Renal pelvis (tissue), 12 donors: Measurements from ENCODE around the gene MTMR2. TPM values are rescaled to one million over a fixed set of nuclear protein-coding genes. Genes with fewer than 3 reads are reported as not detected.

Experiments
- DNase-seq: peaks from one replicate; pipeline ENCODE4 v3.0.0-alpha.2; 2013
- long read RNA-seq, 16 experiments: transcript quantifications; one replicate each; lab custom pipeline, GENCODE V29; 2026
- polyA plus RNA-seq, 3 donors: library from polyadenylated mRNA; unstranded; fragments of 120-200 nt; gene quantifications; one replicate each; pipeline ENCODE4 v1.2.1, GENCODE V29; 2013; ENCODE audit not compliant: insufficient read length in 3 of 3

Gene MTMR2
- 10 to 100 TPM; 51.1 to 58.7 (median 51.2) TPM for polyA plus RNA-seq
- long read RNA-seq, donor 1, full-length matches to known transcripts, result 8 of 8 reads
- long read RNA-seq, donor 1, partial matches to known transcripts, result 0 of 8 reads
- long read RNA-seq, donor 1, other reads (novel, unspliced or antisense), result 0 of 8 reads
- long read RNA-seq, donor 2, full-length matches to known transcripts, result 9 of 14 reads
- long read RNA-seq, donor 2, partial matches to known transcripts, result 5 of 14 reads
- long read RNA-seq, donor 2, other reads (novel, unspliced or antisense), result 0 of 14 reads
- long read RNA-seq, donor 3, full-length matches to known transcripts, result 9 of 9 reads
- long read RNA-seq, donor 3, partial matches to known transcripts, result 0 of 9 reads
- long read RNA-seq, donor 3, other reads (novel, unspliced or antisense), result 0 of 9 reads
- long read RNA-seq, donor 4, full-length matches to known transcripts, result 8 of 8 reads
- long read RNA-seq, donor 4, partial matches to known transcripts, result 0 of 8 reads
- long read RNA-seq, donor 4, other reads (novel, unspliced or antisense), result 0 of 8 reads
- long read RNA-seq, donor 5, full-length matches to known transcripts, result 5 of 5 reads
- long read RNA-seq, donor 5, partial matches to known transcripts, result 0 of 5 reads
- long read RNA-seq, donor 5, other reads (novel, unspliced or antisense), result 0 of 5 reads
- long read RNA-seq, donor 6, full-length matches to known transcripts, result 5 of 5 reads
- long read RNA-seq, donor 6, partial matches to known transcripts, result 0 of 5 reads
- long read RNA-seq, donor 6, other reads (novel, unspliced or antisense), result 0 of 5 reads
- long read RNA-seq, donor 7, full-length matches to known transcripts, result 12 of 12 reads
- long read RNA-seq, donor 7, partial matches to known transcripts, result 0 of 12 reads
- long read RNA-seq, donor 7, other reads (novel, unspliced or antisense), result 0 of 12 reads
- long read RNA-seq, donor 8, full-length matches to known transcripts, result 5 of 5 reads
- long read RNA-seq, donor 8, partial matches to known transcripts, result 0 of 5 reads
- long read RNA-seq, donor 8, other reads (novel, unspliced or antisense), result 0 of 5 reads
- long read RNA-seq, donor 9, full-length matches to known transcripts, result 7 of 7 reads
- long read RNA-seq, donor 9, partial matches to known transcripts, result 0 of 7 reads
- long read RNA-seq, donor 9, other reads (novel, unspliced or antisense), result 0 of 7 reads
- long read RNA-seq, donor 10, full-length matches to known transcripts, result 5 of 5 reads
- long read RNA-seq, donor 10, partial matches to known transcripts, result 0 of 5 reads
- long read RNA-seq, donor 10, other reads (novel, unspliced or antisense), result 0 of 5 reads
- long read RNA-seq, donor 11, full-length matches to known transcripts, result 11 of 11 reads
- long read RNA-seq, donor 11, partial matches to known transcripts, result 0 of 11 reads
- long read RNA-seq, donor 11, other reads (novel, unspliced or antisense), result 0 of 11 reads
- long read RNA-seq, donor 12, full-length matches to known transcripts, result 4 of 4 reads
- long read RNA-seq, donor 12, partial matches to known transcripts, result 0 of 4 reads
- long read RNA-seq, donor 12, other reads (novel, unspliced or antisense), result 0 of 4 reads
- long read RNA-seq, donor 13, full-length matches to known transcripts, result 2 of 2 reads
- long read RNA-seq, donor 13, partial matches to known transcripts, result 0 of 2 reads
- long read RNA-seq, donor 13, other reads (novel, unspliced or antisense), result 0 of 2 reads
- long read RNA-seq, donor 14, result 0 reads
- long read RNA-seq, donor 15, full-length matches to known transcripts, result 7 of 7 reads
- long read RNA-seq, donor 15, partial matches to known transcripts, result 0 of 7 reads
- long read RNA-seq, donor 15, other reads (novel, unspliced or antisense), result 0 of 7 reads
- long read RNA-seq, donor 16, full-length matches to known transcripts, result 10 of 10 reads
- long read RNA-seq, donor 16, partial matches to known transcripts, result 0 of 10 reads
- long read RNA-seq, donor 16, other reads (novel, unspliced or antisense), result 0 of 10 reads

DNA sequence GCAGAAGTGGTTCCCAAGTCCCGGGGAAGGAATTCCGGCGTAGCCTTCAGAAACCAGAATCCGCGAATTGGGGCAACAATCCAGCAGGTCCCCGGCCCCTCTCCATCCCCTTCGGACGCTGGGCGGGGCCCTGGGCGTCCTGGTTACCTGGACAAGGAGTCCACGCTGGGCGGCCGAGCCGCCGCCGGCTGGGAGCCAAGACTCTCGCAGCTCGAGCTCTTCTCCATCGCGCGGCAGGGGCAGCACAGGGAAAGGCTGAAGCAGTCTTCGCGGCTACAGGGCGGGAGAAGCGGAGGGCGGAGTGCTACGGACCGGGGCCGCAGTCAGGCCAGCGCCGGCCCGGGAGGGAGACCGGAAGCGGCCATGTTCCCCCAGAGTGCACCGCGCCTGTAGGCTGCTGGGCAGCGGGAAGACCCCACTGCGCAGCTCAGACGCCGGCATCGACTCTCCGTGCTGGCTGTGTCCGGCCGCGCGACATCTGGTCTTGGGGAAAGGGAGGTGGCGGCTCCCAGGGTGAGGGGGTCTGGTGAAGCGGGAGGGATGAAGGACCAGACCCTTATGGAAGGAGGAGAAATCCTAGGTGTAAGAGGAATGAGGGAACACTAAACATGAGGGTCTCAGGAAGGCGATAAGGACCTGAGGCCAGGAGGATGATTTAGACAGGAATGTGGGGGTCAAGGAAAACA is at the start of gene MTMR2:
TSS of gene MTMR2 (minus strand) at position 380 of the 686 bp plus-strand sequence. CDS start at position 227, 153 bp downstream.
- peak; percentile 83 for DNase-seq

DNA sequence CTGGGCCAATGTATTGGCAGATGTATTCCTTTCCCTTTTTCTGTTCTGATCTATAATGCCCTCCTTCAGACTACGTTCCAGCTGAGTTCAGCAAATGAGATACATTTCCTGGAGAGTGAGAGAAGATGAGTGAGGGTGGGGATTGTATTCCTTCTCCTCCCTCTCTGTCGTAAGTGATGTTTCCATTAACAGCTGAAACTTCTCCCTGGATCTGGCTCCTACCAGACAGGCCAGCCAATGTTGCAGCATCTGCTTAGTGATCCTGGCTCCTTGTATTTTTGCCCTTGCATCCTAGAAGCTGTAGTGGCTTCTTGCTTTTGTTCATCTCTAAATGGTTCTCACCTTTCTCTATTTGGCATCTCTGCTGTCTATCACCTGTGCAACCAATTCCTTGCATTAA is 48.2 kb upstream of the MTMR2 start:
- DNase-seq, result no peak

DNA sequence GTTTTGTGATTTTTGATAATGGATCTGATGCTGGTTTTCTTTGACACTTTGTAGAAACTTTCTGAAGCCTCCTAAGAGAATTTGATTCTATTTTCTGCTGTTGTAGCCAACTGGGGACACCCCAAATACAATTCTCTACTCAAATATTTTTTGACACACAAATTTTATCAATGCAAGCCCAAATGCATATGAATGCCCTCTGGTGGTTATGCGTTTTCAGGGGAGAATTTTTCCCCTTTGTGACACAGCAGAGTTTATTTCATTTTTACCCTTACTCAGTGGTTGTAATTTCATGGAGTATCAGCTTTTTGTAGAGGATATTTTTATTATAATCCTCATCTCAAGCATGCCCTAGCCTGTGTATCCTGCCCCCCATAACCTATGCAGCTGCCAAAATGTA is 44.7 kb upstream of the MTMR2 start:
- no peak for DNase-seq

DNA sequence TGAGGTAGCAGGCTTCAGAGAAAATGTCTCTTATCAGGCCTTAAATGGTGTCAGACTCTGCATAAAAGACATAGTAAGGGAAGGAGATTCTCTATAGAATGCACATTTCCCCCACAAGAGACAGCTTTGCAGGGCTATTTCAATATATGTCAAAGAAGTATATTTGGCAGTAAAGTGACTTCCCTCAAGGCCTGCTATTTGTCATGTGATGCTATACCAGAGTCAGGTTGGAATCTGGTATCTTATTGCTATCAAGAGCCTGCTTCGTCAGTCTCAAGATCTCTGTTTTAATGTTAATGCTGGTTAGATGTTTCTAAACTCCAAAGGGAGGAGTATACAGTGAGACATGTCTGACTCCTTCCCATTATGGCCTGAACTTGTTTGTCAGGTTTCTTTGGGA is 40.4 kb upstream of the MTMR2 start:
- no peak for DNase-seq

DNA sequence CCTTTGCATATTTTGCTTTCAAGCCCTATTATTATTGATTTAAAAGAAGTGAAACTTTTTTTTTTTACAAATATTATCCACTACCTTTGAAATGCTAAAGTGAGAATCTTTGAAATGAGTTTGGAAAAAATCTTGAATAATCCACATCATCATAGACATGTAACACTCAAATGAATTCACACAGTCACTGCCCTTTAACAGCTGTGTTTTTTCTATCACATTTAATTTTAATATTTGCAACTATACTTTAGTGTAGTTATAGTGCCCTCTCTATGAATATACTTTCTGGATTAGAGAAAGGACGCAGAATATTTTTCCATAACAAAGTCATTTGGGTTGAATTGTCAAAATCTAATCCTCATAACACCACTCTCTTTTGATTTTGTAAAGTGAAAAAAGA is 37.9 kb upstream of the MTMR2 start:
- no peak for DNase-seq

DNA sequence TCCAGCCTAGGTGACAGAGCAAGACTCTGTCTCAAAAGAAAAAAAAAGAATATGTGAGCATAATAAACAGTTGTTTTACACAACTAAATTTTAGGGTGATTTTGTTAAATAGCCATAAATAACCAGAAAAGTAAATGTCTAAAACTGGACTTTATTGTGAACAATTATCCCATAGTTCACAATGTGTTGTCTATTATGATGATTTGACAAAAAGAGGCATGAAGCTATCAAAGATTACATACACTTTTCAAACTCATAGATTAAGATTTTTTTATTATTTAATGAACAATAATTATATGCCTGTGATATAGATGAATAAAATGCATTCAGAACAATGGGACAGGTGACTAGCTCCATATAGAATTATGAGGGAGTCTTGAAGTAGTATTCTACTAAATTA is 27.0 kb upstream of the MTMR2 start:
- no peak for DNase-seq

DNA sequence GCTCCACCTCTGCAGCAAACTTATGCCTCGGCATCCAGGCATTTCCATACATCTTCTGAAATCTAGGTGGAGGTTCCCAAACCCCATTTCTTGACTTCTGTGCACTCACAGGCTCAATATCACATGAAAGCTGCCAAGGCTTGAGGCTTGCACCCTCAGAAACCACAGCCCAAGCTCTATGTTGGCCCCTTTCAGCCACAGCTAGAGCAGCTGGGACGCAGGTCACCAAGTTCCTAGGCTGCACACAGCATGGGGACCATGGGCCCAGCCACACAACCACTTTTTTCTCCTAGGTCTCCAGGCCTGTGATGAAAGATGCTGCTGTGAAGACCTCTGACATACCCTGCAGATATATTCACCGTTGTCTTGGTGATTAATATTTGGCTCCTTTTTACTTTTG is 24.7 kb upstream of the MTMR2 start:
- no peak for DNase-seq

DNA sequence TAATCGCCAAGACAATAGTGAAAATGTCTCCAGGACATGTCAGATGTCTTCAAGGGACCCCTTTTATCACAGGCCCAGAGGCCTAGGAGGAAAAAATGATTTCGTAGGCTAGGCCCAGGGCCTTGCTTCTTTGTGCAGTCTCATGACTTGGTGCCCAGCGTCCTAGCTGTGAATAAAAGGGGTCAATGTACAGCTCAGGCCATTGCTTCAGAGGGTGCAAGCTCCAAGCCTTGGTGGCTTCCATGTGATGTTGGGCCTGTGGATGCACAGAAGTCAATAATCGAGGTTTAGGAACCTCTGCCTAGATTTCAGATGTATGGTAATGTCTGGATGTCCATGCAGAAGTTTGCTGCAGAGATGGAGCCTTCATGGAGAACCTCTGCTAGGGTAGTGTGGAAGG is 20.7 kb upstream of the MTMR2 start:
- DNase-seq, result no peak

DNA sequence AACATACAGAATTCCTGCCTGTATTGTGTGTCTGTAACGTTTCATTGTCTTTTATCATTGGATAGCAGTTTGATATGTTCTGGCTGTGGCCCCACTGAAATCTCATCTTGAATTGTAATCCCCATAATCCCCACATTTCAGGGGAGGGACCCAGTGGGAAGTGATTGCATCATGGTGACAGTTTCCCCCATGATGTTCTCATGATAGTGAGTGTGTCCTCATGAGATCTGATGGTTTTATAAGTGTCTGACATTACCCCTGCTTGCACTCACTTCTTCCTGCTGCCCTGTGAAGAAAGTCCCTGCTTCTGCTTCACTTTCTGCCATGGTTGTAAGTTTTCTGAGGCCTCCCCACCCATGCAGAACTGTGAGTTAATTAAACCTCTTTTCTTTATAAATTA is 19.6 kb upstream of the MTMR2 start:
- DNase-seq, result no peak

DNA sequence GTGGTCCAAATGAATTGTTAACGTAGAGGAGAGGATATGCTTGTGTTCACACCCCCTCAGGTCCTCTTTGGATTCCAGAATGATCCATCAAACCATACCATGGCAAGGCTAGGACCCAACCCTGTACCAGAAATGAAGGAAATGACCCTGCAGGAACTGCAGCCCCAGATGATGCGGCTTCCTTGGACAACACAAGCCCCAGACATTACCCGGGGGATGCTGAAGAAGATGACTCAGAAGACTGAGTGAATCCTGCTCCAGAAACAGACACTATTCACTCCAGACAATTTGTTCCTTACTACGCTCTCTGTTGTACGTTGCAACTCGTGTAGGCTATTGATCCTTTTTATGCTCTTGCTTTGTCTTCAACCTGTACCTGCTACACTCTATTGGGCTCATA is 15.2 kb upstream of the MTMR2 start:
- DNase-seq, result no peak

DNA sequence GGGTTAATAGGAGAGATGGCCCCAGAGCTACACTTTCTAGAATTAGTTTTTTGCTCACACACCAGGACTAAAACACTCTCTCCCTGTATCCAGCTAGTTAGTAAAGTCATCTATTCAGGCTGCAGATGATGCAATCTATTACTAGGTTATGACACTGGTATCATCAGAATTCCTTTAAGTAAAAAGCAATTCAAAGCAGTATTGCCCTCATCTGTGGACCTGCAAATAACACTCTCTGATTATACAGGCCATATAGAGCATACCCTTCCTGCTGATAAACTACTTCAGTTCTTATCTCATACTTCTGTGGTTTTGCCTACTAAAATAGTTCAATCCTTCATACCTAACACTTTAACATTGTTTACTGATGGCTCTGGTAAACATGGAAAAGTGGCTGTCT is 13.5 kb upstream of the MTMR2 start:
- DNase-seq, result no peak

DNA sequence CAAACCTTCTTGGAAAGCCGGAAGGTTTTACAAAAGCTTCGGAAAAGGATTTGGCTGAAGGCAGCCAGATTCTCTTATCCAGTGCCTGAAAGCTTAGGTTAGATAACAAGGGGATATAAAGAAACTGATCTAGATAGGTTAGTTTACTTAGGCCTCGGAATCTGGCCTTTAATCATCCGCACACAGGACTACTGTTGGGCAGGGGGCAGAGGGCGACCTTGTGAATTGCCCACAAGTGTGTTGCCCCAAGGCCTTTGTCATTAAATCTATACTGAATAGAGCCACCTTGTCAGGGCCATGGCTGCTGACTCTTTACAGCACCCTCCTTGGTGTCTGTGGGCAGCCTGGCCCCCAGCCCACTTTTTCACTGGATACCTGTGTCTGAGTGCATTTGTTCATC is 9.7 kb upstream of the MTMR2 start:
- no peak for DNase-seq

DNA sequence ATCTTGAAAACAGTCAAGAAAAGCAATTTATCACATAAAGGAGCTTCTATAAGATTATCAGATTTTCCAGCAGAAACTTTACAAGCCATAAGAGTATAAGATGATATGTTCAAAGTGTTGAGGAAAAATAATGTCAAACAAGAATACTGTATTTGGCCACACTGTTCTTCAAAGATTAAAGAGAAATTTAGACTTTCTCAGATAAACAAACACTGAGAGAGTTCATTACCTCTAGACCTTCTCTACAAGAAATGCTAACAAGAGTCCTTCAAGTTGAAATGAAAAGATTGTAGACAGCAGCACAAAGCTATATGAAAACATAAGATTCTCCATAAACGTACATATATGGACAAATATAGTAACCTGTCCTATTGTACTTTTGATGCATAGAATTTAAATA is 8.0 kb upstream of the MTMR2 start:
- DNase-seq, result no peak

DNA sequence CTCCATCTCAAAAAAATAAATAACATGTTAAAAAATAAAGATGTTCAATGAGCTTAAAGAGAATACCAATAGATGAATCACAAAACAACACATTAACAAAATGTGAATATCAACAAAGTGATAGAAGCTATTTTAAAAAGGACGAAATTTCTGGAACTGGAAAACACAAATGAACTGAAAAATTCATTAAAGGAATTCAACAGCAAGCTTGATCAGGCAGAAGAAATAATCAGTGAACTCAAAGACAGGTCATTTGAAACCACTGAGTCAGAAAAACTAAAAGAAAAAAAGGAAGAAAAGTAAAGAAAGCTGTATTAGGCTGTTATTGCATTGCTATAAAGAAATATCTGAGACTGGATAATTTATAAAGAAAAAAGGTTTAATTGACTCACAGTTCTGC is 7.0 kb upstream of the MTMR2 start:
- no peak for DNase-seq

DNA sequence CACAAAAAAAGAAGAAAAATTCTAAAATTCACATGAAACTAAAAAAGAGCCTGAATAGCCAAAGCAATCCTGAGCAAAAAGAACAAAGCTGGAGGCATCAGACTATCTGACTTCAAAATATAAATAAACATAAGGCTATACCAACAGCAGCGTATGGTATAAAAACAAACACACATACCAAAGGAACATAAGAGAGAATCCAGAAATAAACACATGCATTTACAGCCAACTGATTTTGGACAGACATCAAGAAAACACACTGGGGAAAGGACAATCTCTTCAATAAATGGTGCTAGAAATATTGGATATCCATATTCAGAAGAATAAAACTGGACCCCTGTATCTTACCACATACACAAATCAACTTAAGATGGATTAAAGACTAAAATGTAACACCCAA is 2.8 kb upstream of the MTMR2 start:
- DNase-seq, result no peak

DNA sequence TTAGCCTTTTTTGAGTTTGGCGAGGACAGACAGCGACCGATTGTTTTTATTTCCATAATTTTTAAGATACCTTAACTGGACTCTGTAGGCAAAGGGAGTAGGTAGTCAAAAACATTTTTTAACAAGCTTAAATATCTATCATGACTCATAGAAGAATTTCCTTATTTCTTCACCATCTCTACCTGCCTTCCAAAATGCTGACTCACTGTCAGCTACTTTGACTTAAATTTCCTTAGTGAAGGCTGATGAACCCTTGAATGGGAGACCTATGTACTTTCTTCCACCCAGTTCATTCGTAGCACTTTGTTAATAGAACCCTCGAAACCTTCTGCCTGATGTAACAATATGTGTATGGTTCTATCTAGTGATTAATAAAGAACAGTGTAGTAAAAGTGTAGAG is 1.1 kb upstream of the MTMR2 start:
- no peak for DNase-seq

DNA sequence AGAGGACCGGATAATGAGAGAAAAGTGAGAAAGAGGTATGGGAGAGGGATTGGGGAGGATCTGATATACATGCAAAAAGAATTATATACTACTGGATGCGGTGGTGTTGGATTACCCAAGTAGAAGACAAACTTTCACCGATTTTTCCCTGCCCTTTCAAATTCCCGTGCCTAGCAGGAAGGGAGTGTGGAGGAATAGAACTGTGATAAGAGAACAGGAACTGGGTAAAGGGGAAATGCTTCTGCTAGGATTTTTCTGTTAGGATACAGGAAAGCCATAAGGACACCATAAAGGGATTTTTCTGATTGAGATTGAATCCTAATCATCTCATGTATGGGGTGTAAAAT is 480 bp upstream of the MTMR2 start:
- no peak for DNase-seq

DNA sequence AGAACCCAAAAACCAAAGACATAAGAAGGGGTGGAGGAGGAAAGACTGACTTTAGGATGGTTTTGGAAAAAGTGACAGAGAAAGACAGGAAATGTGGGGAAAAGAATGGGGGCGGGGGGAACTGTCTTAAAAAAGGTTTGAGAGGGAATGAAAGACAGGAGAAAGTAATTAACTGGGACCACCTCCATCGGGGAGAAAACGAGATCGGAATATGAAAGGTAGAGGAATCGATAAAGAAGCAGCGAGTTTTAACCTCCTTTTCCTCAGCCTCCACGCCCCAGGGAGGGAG is 524 bp downstream of the MTMR2 start:
- no peak for DNase-seq

DNA sequence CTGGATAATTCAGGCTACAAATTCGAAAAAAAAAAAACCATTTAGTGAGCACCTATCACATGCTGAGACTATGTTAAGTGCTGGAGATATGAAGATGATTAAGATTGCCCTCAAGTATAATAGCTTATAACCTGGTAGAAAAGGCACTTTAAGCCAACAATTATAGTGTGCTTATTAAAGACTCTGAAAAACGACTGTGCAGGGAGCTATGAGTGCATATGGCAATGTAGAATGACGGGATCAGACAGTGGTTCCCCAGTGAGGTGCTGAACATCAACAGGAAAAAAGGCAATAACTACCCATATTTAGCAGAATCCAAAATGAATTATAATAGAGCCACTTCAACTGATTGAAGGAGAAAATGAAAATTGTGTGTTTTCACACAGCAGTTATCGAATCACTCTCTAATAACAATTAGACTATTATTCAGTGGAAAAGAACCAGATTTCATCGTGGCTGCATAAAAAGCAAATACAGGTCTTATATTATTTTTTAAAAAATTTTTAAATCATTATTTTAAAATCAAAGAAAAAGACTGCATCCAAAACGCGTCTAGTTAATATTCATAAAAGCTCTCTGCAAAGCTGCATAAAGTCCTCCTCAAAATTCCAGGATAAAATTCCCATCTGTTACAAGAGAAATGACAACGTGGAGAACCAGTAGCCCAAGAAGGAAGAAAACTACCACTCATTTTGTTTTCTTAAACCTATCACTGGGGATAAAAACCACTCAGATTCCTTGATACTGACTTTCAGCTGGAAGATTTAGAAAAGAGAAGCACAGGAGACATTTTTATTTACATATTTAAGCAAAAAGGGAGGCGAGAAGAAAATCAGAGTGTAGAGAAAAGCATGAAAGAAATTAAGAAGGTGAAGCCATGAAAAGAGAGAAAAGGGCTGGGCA is 1.1 kb downstream of the MTMR2 start:
- no peak for DNase-seq
